SH-SY5Y (cell line): Measurements from ENCODE around the gene PNPLA7.

Experiments
- GATA2 ChIP-seq: IDR thresholded peaks from 2 replicates; pipeline ENCODE4 v1.6.1; 2011; ENCODE audit warnings: mild to moderate bottlenecking, low read depth, low read length
- GATA3 ChIP-seq: IDR thresholded peaks from 2 replicates; pipeline ENCODE4 v1.6.1; 2011; ENCODE audit warnings: low read depth, mild to moderate bottlenecking, low read length, moderate library complexity

PNPLA7 gene

DNA sequence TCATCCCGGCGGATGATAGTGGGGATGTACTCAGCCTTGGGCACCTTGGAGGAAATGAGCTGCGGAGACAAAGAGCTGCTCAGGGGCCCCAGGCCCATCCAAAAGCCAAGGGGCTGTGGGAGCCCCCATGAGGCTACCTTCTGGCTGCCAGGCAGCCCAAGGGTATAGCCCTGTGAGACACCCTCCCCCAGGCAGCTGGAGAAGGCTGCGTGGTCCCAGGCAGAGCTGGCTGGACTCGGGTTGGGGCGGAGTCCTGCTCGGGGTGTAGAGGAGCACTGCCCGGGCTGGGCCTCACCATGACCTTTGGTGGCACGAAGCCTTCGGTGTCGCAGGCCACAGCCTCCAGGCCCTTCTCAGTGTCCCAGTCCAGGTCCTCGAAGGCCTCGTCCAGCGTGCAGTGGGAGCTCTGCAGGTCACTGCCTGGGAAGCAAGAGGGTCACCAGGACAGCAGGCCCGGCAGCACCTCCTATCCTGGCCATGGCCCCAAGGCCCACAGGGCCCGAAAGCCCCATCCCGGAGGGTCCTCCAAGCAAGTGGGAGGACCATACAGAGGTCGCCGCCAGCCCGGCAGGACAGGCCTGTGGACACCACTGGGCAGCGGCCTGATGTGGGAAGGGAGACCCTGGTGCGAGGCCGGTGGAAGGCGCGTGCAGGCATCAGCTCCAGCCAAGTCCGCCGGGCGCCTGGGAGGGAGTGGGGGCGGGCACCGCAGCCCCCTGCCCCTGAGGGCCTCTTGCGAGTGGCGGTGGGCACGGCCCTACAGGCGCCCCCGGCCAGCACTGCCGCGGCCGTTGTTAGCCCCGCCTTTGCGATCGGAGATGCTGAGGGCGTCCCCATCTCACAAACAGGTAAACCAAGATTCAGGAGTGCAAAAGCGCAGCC is 97.2 kb downstream of the PNPLA7 start:
- no peak for TF ChIP-seq GATA2
- no peak for TF ChIP-seq GATA3

DNA sequence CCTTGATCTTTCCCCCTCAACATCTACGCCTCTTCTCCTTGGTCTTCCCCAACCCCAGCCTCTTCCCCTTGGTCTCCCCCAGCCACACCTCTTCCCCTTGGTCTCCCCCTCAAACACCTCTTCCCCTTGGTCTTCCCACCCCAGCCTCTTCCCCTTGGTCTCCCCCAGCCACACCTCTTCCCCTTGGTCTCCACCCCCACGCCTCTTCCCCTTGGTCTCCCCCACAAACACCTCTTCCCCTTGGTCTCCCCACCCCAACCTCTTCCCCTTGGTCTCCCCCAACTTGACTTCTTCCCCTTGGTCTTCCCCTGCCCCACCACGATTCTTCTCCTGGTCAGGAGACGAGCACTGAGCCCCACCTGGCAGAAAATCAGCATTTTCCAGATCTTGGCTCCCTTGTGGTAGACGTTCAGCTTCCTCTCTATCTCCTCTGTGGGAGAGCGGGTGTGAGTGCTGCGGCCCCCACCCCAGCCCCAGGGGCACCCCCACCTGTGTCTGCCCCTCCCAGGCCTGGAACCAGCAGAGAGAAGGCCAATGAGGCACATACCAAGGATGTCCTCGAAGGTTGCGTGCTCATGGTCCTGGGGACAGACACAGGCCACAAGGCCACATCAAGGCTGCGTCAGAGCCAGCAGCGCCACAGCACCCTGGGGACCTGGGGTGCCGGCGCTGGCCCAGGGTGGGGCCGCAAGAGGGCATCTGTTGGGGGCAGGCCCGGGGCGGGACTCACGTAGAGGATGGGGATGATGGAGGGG is 98.0 kb downstream of the PNPLA7 start:
- TF ChIP-seq GATA3 (no peak), GATA2 (no peak)

DNA sequence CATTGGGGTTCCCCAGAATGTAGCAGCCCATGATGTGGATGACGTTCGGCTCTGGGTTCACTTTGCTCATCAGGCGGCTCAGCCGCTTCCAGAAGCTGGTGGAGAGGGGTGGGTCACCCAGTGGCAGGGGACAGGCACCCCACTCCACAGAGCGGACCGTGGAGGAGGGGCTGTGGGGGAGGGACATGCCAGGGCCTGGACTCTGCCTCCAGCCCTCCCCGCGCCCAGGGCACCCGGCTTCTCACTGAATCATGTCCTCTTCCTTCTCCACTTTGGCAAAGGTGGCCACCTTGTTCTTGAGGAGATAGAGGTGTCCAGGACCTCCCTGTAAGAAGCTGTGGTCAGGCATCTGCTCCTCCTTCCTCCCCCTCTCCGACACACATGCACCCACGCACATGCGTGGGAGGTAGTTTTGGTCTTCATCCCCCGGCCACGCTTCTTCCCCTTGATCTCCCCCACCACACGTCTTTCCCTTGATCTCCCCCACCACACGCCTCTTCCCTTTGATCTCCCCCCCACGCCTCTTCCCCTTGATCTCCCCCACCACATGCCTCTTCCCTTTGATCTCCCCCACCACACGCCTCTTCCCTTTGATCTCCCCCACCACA is 100.2 kb downstream of the PNPLA7 start:
- TF ChIP-seq GATA2 (no peak), GATA3 (no peak)

DNA sequence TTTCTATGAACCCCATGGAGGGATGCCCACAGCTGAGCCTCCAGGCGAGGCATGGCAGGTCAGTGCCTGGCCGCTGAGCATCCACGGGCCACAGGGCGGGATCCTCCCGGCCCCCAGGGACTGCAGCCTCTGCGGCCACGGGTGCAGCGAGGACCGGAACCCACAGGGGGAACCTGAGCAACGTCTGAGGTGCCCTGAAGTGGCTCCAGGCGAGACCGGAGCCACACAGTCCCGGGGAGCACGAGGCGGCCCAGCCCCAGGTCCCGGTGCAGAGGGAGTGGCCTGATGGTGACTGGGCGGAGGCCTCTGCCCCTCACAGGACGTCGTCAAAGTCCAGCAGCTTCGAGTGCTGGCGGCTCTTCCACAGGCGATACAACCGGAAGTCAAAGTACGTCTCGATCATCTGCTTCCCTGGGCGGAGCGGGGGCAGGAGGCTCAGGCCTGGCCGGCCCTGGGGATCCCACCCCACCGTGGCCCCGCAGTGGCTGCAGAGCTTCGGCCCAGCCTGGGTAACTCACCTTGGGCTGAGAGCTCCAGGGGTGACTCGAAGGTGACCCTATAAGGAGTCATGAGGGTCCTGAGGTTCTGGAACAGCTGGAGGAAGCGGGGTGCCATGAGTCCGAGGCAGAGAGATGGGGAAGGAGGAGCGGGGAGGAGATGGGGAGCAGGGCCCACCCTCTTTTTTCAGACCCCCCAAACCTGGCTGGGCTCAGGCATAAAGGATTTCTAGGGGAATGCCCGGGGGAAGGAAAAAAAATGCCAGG is 100.9 kb downstream of the PNPLA7 start:
- TF ChIP-seq GATA3 (no peak), GATA2 (no peak)

DNA sequence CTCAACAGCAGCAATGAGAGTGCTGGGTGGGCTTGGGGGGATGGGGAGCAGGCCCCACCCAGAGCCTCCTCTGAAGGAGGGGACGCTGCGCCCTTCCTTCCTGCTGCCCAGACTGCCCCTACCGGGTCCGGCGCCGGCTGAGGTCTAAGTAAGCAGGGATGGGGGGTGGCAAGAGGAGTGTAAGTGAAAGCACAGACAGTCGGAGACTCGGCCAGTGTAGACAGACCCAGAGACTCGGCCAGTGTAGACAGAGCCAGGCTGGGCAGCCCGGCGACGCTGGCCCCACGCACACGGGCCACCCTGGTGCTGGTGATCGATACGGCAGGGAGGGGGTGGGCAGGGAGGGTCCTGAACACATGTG is 101.6 kb downstream of the PNPLA7 start:
- no peak for TF ChIP-seq GATA2
- no peak for TF ChIP-seq GATA3

DNA sequence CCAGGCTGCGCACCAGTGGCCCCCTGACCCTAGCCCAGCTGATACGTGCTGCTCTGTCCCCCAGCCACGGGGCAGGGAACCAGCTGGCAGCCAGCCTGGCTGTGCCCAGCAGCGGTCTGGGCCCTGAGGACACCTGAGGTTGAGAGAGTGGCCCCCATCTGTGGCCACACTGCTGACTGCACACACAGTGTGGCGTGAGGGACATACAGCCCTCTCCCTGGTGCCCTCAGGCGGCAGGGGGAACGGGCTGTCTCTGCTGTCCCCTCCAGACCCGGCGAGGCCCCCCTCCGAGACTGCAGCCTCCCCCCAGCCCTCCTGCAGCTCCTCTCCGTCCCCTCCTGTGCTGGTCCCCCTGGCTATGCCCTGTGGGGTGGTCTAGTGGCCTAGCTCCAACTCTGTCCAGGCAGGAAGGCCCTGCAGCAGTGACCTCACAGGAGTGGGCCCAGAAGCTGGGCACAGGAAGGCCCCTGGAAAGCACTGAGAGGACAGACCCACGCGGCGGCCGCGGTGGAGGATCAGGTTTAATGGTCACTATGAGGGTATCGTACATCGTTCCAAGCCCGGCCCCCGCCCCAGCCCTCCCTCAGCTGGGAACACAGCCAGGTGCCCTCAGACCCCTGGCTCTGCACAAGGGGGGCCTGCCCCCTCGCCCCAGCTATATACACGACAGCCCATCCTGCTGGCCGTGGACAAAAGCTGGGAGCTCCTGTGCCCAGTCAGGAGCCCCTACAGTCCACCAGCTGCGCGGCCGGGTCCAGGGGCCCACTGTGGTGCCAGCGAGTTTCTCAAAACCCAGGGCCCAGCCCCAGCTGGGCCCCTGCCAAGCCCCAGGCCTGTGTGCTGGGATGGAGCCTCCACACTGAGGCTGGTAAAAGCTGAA is 102.2 kb downstream of the PNPLA7 start:
- TF ChIP-seq GATA3: no peak

DNA sequence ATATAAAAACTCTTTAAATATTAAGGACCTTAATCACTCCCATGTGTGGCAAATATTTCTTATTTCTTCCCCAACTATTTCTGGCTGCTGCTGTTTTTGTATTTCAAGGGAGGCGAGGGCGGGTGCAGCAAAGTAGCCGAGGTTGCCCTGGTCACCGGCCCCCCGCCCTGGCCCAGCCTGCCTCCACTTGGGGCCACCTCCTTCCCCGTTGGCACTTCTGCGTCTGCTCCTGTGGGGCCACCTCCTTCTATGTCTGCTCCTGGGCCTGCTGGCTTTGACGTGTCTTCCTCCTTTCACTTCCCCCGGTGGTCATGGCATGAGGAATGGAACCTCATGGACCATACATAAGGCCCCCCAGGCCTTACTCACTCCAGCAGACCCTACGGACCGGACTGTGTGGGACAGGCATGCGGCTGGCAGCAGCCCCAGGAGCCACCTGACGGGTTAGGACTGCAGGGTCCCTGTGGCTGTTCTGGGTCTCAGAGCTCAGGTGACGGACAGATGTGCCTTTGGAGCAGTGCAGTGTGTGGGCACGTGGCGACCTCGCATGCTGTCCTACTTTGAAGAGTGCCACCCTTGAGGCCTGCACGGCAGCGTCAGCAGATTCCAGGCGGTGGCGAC is 103.2 kb downstream of the PNPLA7 start:
- TF ChIP-seq GATA2 (no peak), GATA3 (no peak)

DNA sequence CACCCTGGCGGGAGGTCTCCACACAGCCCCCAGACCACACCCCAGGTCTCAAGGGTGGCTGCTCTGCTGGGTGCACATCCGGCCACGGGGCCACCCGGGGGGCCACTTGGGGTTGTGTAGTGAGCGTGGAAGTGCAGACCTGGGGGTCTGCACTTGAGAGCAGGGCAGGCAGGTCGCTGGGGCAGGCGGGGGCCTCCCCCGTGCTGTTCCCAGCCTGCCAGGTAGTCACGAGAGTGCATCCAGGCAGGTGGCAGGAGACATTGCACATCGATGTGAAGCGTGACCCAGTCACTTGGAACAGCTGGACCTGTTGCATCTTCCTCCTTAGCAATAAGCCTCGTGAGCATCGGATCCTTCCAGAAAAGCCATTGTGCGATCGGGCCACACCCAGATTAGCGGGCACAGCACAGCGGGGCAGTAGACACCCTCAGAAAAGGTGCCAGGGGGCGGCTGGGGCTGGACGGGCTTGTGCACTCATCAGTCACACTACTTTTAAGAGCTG is 104.2 kb downstream of the PNPLA7 start:
- TF ChIP-seq GATA2 (no peak), GATA3 (no peak)

DNA sequence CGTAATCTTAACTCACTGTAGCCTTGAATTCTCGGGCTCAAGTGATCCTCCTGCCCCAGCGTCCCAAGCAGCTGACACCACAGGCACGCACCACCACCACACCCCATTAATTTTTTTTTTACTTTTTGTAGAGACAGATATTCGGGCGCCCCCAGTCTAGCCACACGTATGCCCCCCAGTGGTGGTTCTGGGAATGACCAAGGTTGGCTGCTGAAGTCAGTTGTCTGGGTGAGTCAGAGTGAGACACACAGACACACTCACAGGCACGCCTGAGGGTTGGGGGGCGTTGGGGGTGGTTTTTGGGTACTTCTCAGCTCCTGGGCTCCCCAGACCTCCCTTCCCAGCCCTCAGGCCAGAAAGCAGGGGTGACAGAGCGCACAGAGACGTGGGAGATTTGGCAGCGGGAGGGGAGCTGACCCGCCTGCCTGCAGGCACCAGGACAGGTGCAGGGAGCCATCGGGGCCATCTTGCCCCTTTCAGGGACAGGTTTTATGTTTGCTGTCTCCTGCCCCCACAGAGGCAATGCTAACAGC is 104.9 kb downstream of the PNPLA7 start:
- TF ChIP-seq GATA3 (no peak), GATA2 (no peak)

DNA sequence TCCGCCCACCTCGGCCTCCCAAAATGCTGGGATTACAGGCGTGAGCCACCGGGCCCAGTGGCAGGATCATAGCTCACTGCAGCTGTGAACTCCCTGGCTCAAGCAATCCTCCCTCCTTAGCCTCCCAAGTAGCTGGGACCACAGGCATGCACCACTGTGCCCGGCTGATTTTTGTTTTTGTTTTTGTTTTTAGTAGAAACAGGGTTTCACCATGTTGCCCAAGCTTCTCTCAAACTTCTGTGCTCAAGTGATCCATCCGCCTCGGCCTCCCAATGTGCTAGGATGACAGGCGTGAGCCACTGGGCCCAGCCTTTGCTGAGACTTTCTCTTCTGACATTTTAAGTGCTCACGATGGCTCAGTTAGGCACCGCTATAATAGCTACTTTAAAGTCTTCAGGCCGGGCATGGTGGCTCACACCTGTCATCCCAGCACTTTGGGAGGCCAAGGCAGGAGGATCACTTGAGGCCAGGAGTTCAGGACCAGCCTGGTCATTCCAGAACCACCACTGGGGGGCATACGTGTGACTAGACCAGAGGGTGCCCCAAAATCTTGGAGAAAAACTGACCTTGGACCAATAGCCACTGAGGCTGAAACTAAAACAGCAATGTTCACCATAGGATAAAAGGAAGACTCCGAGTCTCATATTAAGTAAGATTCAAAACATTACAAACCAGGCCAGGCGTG is 106.0 kb downstream of the PNPLA7 start:
- no peak for TF ChIP-seq GATA3
- TF ChIP-seq GATA2: no peak

DNA sequence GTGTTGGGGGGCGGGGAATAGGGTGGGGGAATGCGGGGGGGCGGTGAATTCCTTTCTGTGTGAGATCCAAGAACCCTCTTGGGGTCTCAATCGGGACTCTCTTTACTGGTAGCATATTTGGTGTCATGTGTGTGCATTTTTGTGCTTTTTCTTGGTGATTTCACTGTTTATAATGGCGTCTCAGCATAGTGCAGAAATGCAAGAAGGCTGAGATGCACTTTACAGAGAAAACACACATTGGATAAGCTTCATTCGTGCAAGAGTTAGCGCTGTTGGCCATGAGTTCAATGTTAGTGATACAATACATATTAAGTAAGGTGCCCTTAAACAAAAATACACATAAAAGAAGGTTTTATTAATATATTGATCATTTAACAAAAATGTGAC is 108.3 kb downstream of the PNPLA7 start:
- no peak for TF ChIP-seq GATA3
- TF ChIP-seq GATA2: no peak

DNA sequence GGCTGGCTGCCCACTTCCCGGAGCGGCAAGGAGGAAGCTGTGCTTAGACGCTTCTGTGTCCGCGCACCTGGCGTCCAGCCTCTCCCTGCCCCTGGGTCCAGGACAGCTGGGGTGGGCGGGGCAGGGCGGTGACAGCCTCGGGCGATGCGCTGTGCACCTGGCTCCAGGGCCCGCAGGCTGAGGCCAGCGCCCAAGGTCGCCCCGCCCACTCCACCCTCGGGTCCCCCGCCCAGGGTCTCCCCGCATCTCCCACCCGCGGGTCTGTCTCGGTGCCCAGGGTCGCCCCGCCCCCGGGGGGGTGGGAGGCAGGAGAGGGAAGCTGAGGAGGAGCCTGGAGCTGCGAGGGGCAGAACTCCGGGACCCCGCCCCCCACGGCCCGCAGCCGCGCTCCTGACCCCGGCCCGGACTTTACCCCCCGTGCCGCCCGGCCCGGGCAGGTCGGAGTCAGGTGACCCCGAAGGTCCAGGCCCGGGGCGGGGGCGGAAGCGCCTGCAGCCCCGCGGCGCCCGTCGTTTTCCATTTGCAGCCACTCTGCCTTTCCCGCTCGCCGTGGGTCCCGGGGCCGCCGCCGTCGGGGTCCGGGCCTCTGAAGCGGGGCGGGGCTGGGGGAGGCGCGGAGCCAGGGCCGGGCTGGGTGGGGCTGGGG is 108.8 kb downstream of the PNPLA7 start, which contains the start of gene ENTPD8:
Gene ENTPD8 (minus strand): TSS at position 69 of the 646 bp plus-strand sequence. CDS start 3,072 bp downstream, outside the sequence.
- TF ChIP-seq GATA2 (no peak), GATA3 (no peak)
